IMR-90 (cell line): ENCODE results near the gene ASPA. TPM values are rescaled to one million over a fixed set of nuclear protein-coding genes. Genes with fewer than 3 reads are reported as not detected.

Experiments
- ATAC-seq: fragments of 200-7000 bp; cut with Tn5 transposase; 2 replicates; pipeline ENCODE4 v1.9.1; 2020; ENCODE audit warnings: low read depth, mild to moderate bottlenecking, moderate library complexity
- BruUV-seq: library from RNA; stranded (reverse); fragments of 400-500 nt; replicated peaks from 2 replicates; lab custom pipeline; 2021; lab: Mats Ljungman, UMichigan
- CTCF ChIA-PET: fragments of 300-600 bp; formaldehyde crosslinking; extraction: SDS; loops from one replicate; lab custom pipeline; 2021; ENCODE audit warnings: antibody characterized with exemption; lab: Yijun Ruan, JAX
- POLR2A ChIA-PET: fragments of 300-600 bp; sonication (Branson Sonifier 250); formaldehyde crosslinking; loops from one replicate; lab custom pipeline; 2022; ENCODE audit warnings: antibody characterized with exemption; ENCODE audit not compliant: unreplicated experiment; lab: Charles Lee
- DNase-seq: peaks from one replicate; pipeline ENCODE4 v3.0.0; 2013
- H2AFZ ChIP-seq: replicated peaks from 2 replicates; pipeline ENCODE3; 2013; ENCODE audit warnings: low read length, mild to moderate bottlenecking; ENCODE audit not compliant: poor library complexity
- H2AK5ac ChIP-seq: 2 replicates; pipeline ENCODE4 v1.6.1; 2013; ENCODE audit warnings: low read depth, low read length, inconsistent platforms
- H2AK9ac ChIP-seq: replicated peaks from 2 replicates; pipeline ENCODE3; 2013; ENCODE audit warnings: mild to moderate bottlenecking, low read depth, low read length, moderate library complexity; ENCODE audit not compliant: poor library complexity
- H2BK120ac ChIP-seq: 2 replicates; pipeline ENCODE4 v1.6.1; 2013; ENCODE audit warnings: low read depth, low read length, inconsistent platforms
- H2BK15ac ChIP-seq: 3 replicates; pipeline ENCODE4 v1.6.1; 2013; ENCODE audit warnings: low read depth, low read length, inconsistent platforms
- H2BK20ac ChIP-seq: 2 replicates; pipeline ENCODE4 v1.6.1; 2013; ENCODE audit warnings: low read depth, mild to moderate bottlenecking, inconsistent platforms, low read length, moderate library complexity
- H2BK5ac ChIP-seq: 2 replicates; pipeline ENCODE4 v1.6.1; 2013; ENCODE audit warnings: mild to moderate bottlenecking, low read depth, low read length, inconsistent platforms; ENCODE audit not compliant: poor library complexity, severe bottlenecking
- H3K14ac ChIP-seq: replicated peaks from 2 replicates; pipeline ENCODE4 v1.6.1; 2013; ENCODE audit warnings: low read depth, low read length, inconsistent platforms
- H3K18ac ChIP-seq: 2 replicates; pipeline ENCODE4 v1.6.1; 2013; ENCODE audit warnings: low read depth, low read length, control low read depth
- H3K23ac ChIP-seq: 2 replicates; pipeline ENCODE4 v1.6.1; 2013; ENCODE audit warnings: low read depth, low read length, inconsistent platforms
- H3K27ac ChIP-seq: 2 replicates; pipeline ENCODE4 v1.5.1; 2013; ENCODE audit warnings: mild to moderate bottlenecking, control low read depth, low read length; ENCODE audit not compliant: insufficient read depth
- H3K27me3 ChIP-seq: 2 replicates; pipeline ENCODE4 v1.6.1; 2013; ENCODE audit warnings: low read length; ENCODE audit not compliant: control insufficient read depth, insufficient read depth
- H3K36me3 ChIP-seq: 2 replicates; pipeline ENCODE4 v1.6.1; 2013; ENCODE audit warnings: low read length, mixed read lengths; ENCODE audit not compliant: control insufficient read depth, insufficient read depth
- H3K4ac ChIP-seq: 2 replicates; pipeline ENCODE4 v1.6.1; 2013; ENCODE audit warnings: low read depth, low read length, inconsistent platforms
- H3K4me1 ChIP-seq: 2 replicates; pipeline ENCODE4 v1.6.1; 2013; ENCODE audit warnings: low read length, mixed read lengths; ENCODE audit not compliant: control insufficient read depth, insufficient read depth
- H3K4me2 ChIP-seq: 2 replicates; pipeline ENCODE4 v1.6.1; 2013; ENCODE audit warnings: low read depth, mild to moderate bottlenecking, control low read depth, low read length, moderate library complexity
- H3K4me3 ChIP-seq: 2 replicates; pipeline ENCODE4 v1.5.1; 2013; ENCODE audit warnings: low read depth, mild to moderate bottlenecking, control low read depth, low read length, moderate library complexity; ENCODE audit not compliant: insufficient read depth
- H3K56ac ChIP-seq: 2 replicates; pipeline ENCODE4 v1.6.1; 2013; ENCODE audit warnings: low read length, inconsistent platforms; ENCODE audit not compliant: insufficient read depth; ENCODE audit errors: extremely low read depth
- H3K79me1 ChIP-seq, 2 experiments: 2 replicates each; pipeline ENCODE4 v1.6.1; 2013; ENCODE audit warnings: low read length in 2 of 2, inconsistent platforms in 1 of 2, low read depth in 1 of 2
- H3K9ac ChIP-seq: 2 replicates; pipeline ENCODE4 v1.6.1; 2013; ENCODE audit warnings: low read depth, low read length, control low read depth
- H3K9me1 ChIP-seq: 2 replicates; pipeline ENCODE4 v1.6.1; 2013; ENCODE audit warnings: low read length, inconsistent platforms; ENCODE audit not compliant: insufficient read depth
- H3K9me3 ChIP-seq: 2 replicates; pipeline ENCODE4 v1.6.1; 2013; ENCODE audit warnings: low read length; ENCODE audit not compliant: control insufficient read depth, insufficient read depth
- H4K20me1 ChIP-seq: 2 replicates; pipeline ENCODE4 v1.6.1; 2013; ENCODE audit warnings: low read length, inconsistent platforms; ENCODE audit not compliant: insufficient read depth
- H4K5ac ChIP-seq: 2 replicates; pipeline ENCODE4 v1.6.1; 2013; ENCODE audit warnings: mild to moderate bottlenecking, low read depth, low read length, control low read depth
- H4K8ac ChIP-seq, 2 experiments: 2 replicates each; pipeline ENCODE4 v1.6.1; 2013; ENCODE audit warnings: low read depth in 2 of 2, low read length in 2 of 2, control low read depth in 1 of 2, inconsistent platforms in 1 of 2
- H4K91ac ChIP-seq: 2 replicates; pipeline ENCODE4 v1.6.1; 2013; ENCODE audit warnings: low read depth, low read length, inconsistent platforms; ENCODE audit not compliant: insufficient read depth
- BHLHE40 ChIP-seq: fragments of 150-350 bp; IDR thresholded peaks from 2 replicates; pipeline ENCODE4 v1.6.1; 2016; ENCODE audit warnings: mild to moderate bottlenecking, low read depth, low read length
- CEBPB ChIP-seq: IDR thresholded peaks from 2 replicates; pipeline ENCODE4 v1.6.1; 2012; ENCODE audit warnings: low read depth, low read length, improper control_type of control experiment
- CHD1 ChIP-seq: IDR thresholded peaks from 2 replicates; pipeline ENCODE4 v1.6.1; 2012; ENCODE audit warnings: low read depth, low read length, improper control_type of control experiment
- ELK1 ChIP-seq: fragments of 150-350 bp; IDR thresholded peaks from 2 replicates; pipeline ENCODE4 v1.6.1; 2016; ENCODE audit warnings: low read depth, mild to moderate bottlenecking, low read length, moderate library complexity, borderline replicate concordance
- FOS ChIP-seq: fragments of 150-350 bp; IDR thresholded peaks from 2 replicates; pipeline ENCODE4 v1.6.1; 2016; ENCODE audit warnings: low read depth, low read length
- MAFK ChIP-seq: IDR thresholded peaks from 2 replicates; pipeline ENCODE4 v1.6.1; 2012; ENCODE audit warnings: low read depth, low read length, improper control_type of control experiment
- MAZ ChIP-seq: IDR thresholded peaks from 2 replicates; pipeline ENCODE4 v1.6.1; 2012; ENCODE audit warnings: low read depth, mild to moderate bottlenecking, low read length, improper control_type of control experiment, moderate library complexity, borderline replicate concordance
- MXI1 ChIP-seq: IDR thresholded peaks from 2 replicates; pipeline ENCODE4 v1.6.1; 2012; ENCODE audit warnings: low read depth, mild to moderate bottlenecking, low read length, moderate library complexity, borderline replicate concordance
- NFE2L2 ChIP-seq: fragments of 150-350 bp; IDR thresholded peaks from 2 replicates; pipeline ENCODE4 v1.6.1; 2016; ENCODE audit warnings: low read depth, mild to moderate bottlenecking, low read length
- RCOR1 ChIP-seq: IDR thresholded peaks from 2 replicates; pipeline ENCODE4 v1.6.1; 2012; ENCODE audit warnings: mild to moderate bottlenecking, low read length, improper control_type of control experiment; ENCODE audit not compliant: insufficient replicate concordance
- USF2 ChIP-seq: fragments of 150-350 bp; IDR thresholded peaks from 2 replicates; pipeline ENCODE4 v1.6.1; 2017; ENCODE audit warnings: mild to moderate bottlenecking, antibody characterized with exemption, low read length, low read depth
- WGBS, 2 experiments: methylation state at CpG; one replicate each; pipeline versions ENCODE4 v1.1.5 to v1.1.7; 2013; ENCODE audit warnings: missing lambda C conversion rate in 2 of 2; ENCODE audit not compliant: insufficient read length in 1 of 2; ENCODE audit errors: extremely low coverage in 2 of 2; 5-methylcytosine and 5-hydroxymethylcytosine counted together
- dilution Hi-C: fragments of 300-500 bp; cut with HindIII; formaldehyde crosslinking; loops from one replicate; pipeline ENCODE4 v1.14.3; 2018; ENCODE audit warnings: low sequenced_read_pairs; ENCODE audit not compliant: unreplicated experiment
- in situ Hi-C: fragments of 300-500 bp; cut with MboI; formaldehyde crosslinking; loops from 3 replicates; pipeline ENCODE4 v1.14.3; 2019; ENCODE audit warnings: low sequenced_read_pairs, inconsistent platforms, mixed read lengths
- intact Hi-C: fragments of 100-400 bp; cut with micrococcal nuclease; formaldehyde crosslinking; loops from 2 replicates; pipeline ENCODE4 v1.10.0; 2022
- polyA plus RNA-seq, 3 experiments: library from polyadenylated mRNA; depleted of rRNA; stranded (reverse); fragments of >200 nt; gene quantifications; 2 replicates each; pipeline ENCODE4 v1.2.3, GENCODE V29; 2012; ENCODE audit warnings: low replicate concordance in 1 of 3
- total RNA-seq: library from RNA; depleted of rRNA; stranded (reverse); fragments of >200 nt; gene quantifications from 2 replicates; pipeline ENCODE4 v1.2.3, GENCODE V29; 2012

Gene ASPA
- total and polyA plus RNA-seq, 2 of the 4 experiments (the other 2 are of a cell fraction): 0.02 TPM; not detected in 1

- intact Hi-C loops (no loop called here), in situ Hi-C loops (no loop called here), dilution Hi-C loops (no loop called here)
- 48% methylated on average over 7 of the region's 21 CpGs; no CpG with 5 or more reads in 1 of the 2 experiments for WGBS, 2 experiments
- ChIA-PET POLR2A (no interaction called here), CTCF (no interaction called here)
- no peaks in the 10 kb centered on the region for H4K20me1 ChIP-seq
- DNase-seq (no peak), ATAC-seq (no peak)
- BruUV-seq: no TSS peak
- H4K91ac ChIP-seq: no peak overlapping the region
- H2BK120ac ChIP-seq: no peak overlapping the region
- no peak overlapping the region for H2AFZ ChIP-seq
- no peak overlapping the region for H3K18ac ChIP-seq
- no peak overlapping the region for H3K56ac ChIP-seq
- no peaks in the 10 kb centered on the region for H3K9me1 ChIP-seq
- H3K23ac ChIP-seq: no peak overlapping the region
- no peak overlapping the region for H3K4me2 ChIP-seq
- H3K9ac ChIP-seq: no peak overlapping the region
- H4K5ac ChIP-seq: no peak overlapping the region
- no peak overlapping the region for H2AK9ac ChIP-seq
- TF ChIP-seq RCOR1 (no peak), CEBPB (no peak), NFE2L2 (no peak), CHD1 (no peak), MXI1 (no peak), BHLHE40 (no peak), USF2 (no peak), FOS (no peak), MAFK (no peak), MAZ (no peak), ELK1 (no peak)
- H4K8ac ChIP-seq: no peak overlapping the region
- no peak overlapping the region for H2AK5ac ChIP-seq
- H3K4me3 ChIP-seq: no peak overlapping the region
- H3K4me1 ChIP-seq: peaks cover under 1% of the 10 kb centered on the region; the same call in 1 of the 2 replicates
- no peaks in the 10 kb centered on the region for H3K79me1 ChIP-seq
- no peak overlapping the region for H3K14ac ChIP-seq
- H3K4ac ChIP-seq: no peak overlapping the region
- no peak overlapping the region for H2BK5ac ChIP-seq
- no peaks in the 10 kb centered on the region for H3K9me3 ChIP-seq
- H3K27me3 ChIP-seq: no peaks in the 10 kb centered on the region
- H3K27ac ChIP-seq: no peak overlapping the region
- H3K36me3 ChIP-seq: no peaks in the 10 kb centered on the region
- H2BK20ac ChIP-seq: no peak overlapping the region
- no peak overlapping the region for H2BK15ac ChIP-seq
Observed at GRCh38 chr17:3531266-3532101, 55.7 kb downstream of the ASPA start.
